Measurements from ENCODE around the gene TSSK2.

Gene TSSK2

GRCh38 chr22:19125011-19125410, 6.1 kb upstream of the TSSK2 start:
- no peak for DNase-seq (ENCODE audit: low read depth, low spot score)

- no peak for DNase-seq (ENCODE audit: low read depth, low spot score)
Observed at GRCh38 chr22:19125474-19126308, 5.4 kb upstream of the TSSK2 start.

- DNase-seq (ENCODE audit: low read depth, low spot score): no peak
Observed at GRCh38 chr22:19126309-19127273, 4.5 kb upstream of the TSSK2 start.

GRCh38 chr22:19127329-19128008, 3.6 kb upstream of the TSSK2 start:
- DNase-seq (ENCODE audit: low read depth, low spot score): no peak

- DNase-seq (ENCODE audit: low read depth, low spot score): no peak
Observed at GRCh38 chr22:19128009-19128401, 3.1 kb upstream of the TSSK2 start.

GRCh38 chr22:19128946-19129727, 2.0 kb upstream of the TSSK2 start:
- no peak for DNase-seq (ENCODE audit: low read depth, low spot score)

GRCh38 chr22:19129871-19130270, 1.2 kb upstream of the TSSK2 start:
- no peak for DNase-seq (ENCODE audit: low read depth, low spot score)

GRCh38 chr22:19131685-19132015, 542 bp downstream of the TSSK2 start:
- DNase-seq (ENCODE audit: low read depth, low spot score): no peak

GRCh38 chr22:19132153-19132552, 1.0 kb downstream of the TSSK2 start:
- DNase-seq (ENCODE audit: low read depth, low spot score): no peak

GRCh38 chr22:19132693-19133400, 1.7 kb downstream of the TSSK2 start:
- no peak for DNase-seq (ENCODE audit: low read depth, low spot score)

GRCh38 chr22:19133561-19133960, 2.5 kb downstream of the TSSK2 start:
- DNase-seq (ENCODE audit: low read depth, low spot score): no peak

- no peak for DNase-seq (ENCODE audit: low read depth, low spot score)
Observed at GRCh38 chr22:19134176-19134831, 3.2 kb downstream of the TSSK2 start.

GRCh38 chr22:19134874-19135273, 3.8 kb downstream of the TSSK2 start:
- DNase-seq (ENCODE audit: low read depth, low spot score): no peak

GRCh38 chr22:19136915-19137314, 5.8 kb downstream of the TSSK2 start:
- no peak for DNase-seq (ENCODE audit: low read depth, low spot score)

- no peak for DNase-seq (ENCODE audit: low read depth, low spot score)
Observed at GRCh38 chr22:19137384-19138216, 6.5 kb downstream of the TSSK2 start.

GRCh38 chr22:19138217-19139000, 7.3 kb downstream of the TSSK2 start:
- DNase-seq (ENCODE audit: low read depth, low spot score): no peak

- DNase-seq (ENCODE audit: low read depth, low spot score): no peak
Observed at GRCh38 chr22:19139001-19139356, 7.9 kb downstream of the TSSK2 start.

GRCh38 chr22:19139974-19140373, 8.9 kb downstream of the TSSK2 start:
- no peak for DNase-seq (ENCODE audit: low read depth, low spot score)

- DNase-seq (ENCODE audit: low read depth, low spot score): no peak
Observed at GRCh38 chr22:19142394-19142793, 11.3 kb downstream of the TSSK2 start.
